Mammary epithelial cell (primary cell): ENCODE results near the gene RAB8B.

Source experiments
- CTCF ChIP-seq, 2 donors: IDR thresholded peaks in 1 of 2; conservative IDR thresholded peaks in 1 of 2; 2 replicates each; pipeline ENCODE4 v1.5.1; 2011 to 2012; ENCODE audit warnings: inconsistent platforms in 2 of 2, low read length in 2 of 2, mild to moderate bottlenecking in 2 of 2, control low read depth in 1 of 2, low read depth in 1 of 2; ENCODE audit not compliant: insufficient read depth in 1 of 2; ENCODE audit errors: extremely low read depth in 1 of 2
- EZH2 ChIP-seq: IDR thresholded peaks from 2 replicates; pipeline ENCODE4 v1.6.1; 2012; ENCODE audit warnings: low read length, inconsistent platforms, borderline replicate concordance

GRCh38 chr15:63218100-63218808, 28.8 kb downstream of the RAB8B start:
- TF ChIP-seq CTCF (conservative IDR thresholded peaks at IDR 0.05 in 1 of 2, IDR thresholded peaks at IDR 0.05 in 1 of 2; ENCODE audit: extremely low read depth in 1 of 2, insufficient read depth in 1 of 2, low read depth in 1 of 2, low read length in 2 of 2) (no peak), EZH2 (no peak)
